ENCODE data around the gene DUSP9.

The DUSP9 gene

GRCh38 chrX:153646620-153647373 is at the start of gene DUSP9:
Gene DUSP9 (plus strand): TSS chrX:153647203. CDS start chrX:153647954, 751 bp downstream.
- TF ChIP-seq CTCF (IDR thresholded peaks at IDR 0.05), result no peak
- DNase-seq (ENCODE audit: low spot score), result no peak
- Histone ChIP-seq H3K27ac (no peak within 1 kb of the TSS), H3K4me3 (peak within 1 kb of the TSS; percentile 41)

GRCh38 chrX:153598541-153599191 is 48.3 kb upstream of the DUSP9 start, which contains the start of gene CCNQ:
Gene CCNQ (minus strand): TSS chrX:153599139. CDS start chrX:153599073, 66 bp downstream.
- peak within 1 kb of the TSS in 1 of 2 donors; percentile 80 for H3K27ac ChIP-seq
- no peak for DNase-seq (ENCODE audit: low spot score)
- peak within 1 kb of the TSS; percentile 90 for H3K4me3 ChIP-seq
- TF ChIP-seq CTCF (IDR thresholded peaks at IDR 0.05), result no peak

GRCh38 chrX:153599192-153600031 is 47.6 kb upstream of the DUSP9 start:
- no peak for TF ChIP-seq CTCF (IDR thresholded peaks at IDR 0.05)
- Histone ChIP-seq H3K27ac (peak overlapping the region in 1 of 2 donors; percentile 71), H3K4me3 (peak overlapping the region; percentile 90)
- DNase-seq (ENCODE audit: low spot score), result peak; percentile 87

- TF ChIP-seq CTCF (IDR thresholded peaks at IDR 0.05), result no peak
- Histone ChIP-seq H3K4me3 (peak overlapping the region; percentile 71), H3K27ac (no peak overlapping the region)
- DNase-seq (ENCODE audit: low spot score), result no peak
Observed at GRCh38 chrX:153600032-153600373, 47.0 kb upstream of the DUSP9 start.

GRCh38 chrX:153600921-153601320 is 46.1 kb upstream of the DUSP9 start:
- no peak for DNase-seq (ENCODE audit: low spot score)
- TF ChIP-seq CTCF (IDR thresholded peaks at IDR 0.05), result no peak
- no peak overlapping the region for H3K27ac ChIP-seq
- H3K4me3 ChIP-seq, result no peak overlapping the region

- H3K4me3 ChIP-seq, result no peak overlapping the region
- no peak overlapping the region for H3K27ac ChIP-seq
- no peak for DNase-seq (ENCODE audit: low spot score)
- no peak for TF ChIP-seq CTCF (IDR thresholded peaks at IDR 0.05)
Observed at GRCh38 chrX:153601511-153602110, 45.4 kb upstream of the DUSP9 start.

Data from coronary artery (tissue), 2 donors.